ENCODE measurements around the gene NRG3. TPM values are rescaled to one million over a fixed set of nuclear protein-coding genes. Genes with fewer than 3 reads are reported as not detected.

The NRG3 gene
- total RNA-seq, 1 experiment from 2014 or later, result 0.66 TPM

DNA sequence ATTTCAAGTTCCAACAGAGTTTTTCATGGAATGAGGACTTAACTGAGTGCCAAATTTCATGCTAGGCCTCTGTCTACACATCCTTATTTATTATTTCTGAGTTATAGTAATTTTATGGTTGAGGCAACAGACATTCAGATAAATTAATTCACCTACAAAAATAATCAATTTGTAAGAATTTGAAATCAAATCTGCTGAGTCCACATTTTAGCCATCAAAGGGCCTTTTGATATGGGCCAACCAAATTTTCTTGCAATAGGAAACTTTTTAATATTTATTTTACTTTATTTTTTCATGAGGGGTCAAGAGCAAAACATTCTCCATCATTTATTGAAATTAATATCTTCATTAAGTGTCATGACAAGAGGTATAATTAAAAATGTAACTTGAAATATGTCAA lies 875.5 kb downstream of the NRG3 start:
- H3K27ac Mint-ChIP-seq (ENCODE audit: unreplicated experiment), result no peak overlapping the region
- no peaks in the 10 kb centered on the region for H3K9me3 Mint-ChIP-seq (ENCODE audit: unreplicated experiment)
- no peaks in the 10 kb centered on the region for H3K36me3 Mint-ChIP-seq (ENCODE audit: insufficient read depth, unreplicated experiment)
- H3K4me1 Mint-ChIP-seq (ENCODE audit: low read depth, unreplicated experiment), result no peaks in the 10 kb centered on the region
- DNase-seq, result no peak
- intact Hi-C loops (cut with micrococcal nuclease; ENCODE audit: unreplicated experiment), result no loop called here
- TF ChIP-seq, protein P1, sequence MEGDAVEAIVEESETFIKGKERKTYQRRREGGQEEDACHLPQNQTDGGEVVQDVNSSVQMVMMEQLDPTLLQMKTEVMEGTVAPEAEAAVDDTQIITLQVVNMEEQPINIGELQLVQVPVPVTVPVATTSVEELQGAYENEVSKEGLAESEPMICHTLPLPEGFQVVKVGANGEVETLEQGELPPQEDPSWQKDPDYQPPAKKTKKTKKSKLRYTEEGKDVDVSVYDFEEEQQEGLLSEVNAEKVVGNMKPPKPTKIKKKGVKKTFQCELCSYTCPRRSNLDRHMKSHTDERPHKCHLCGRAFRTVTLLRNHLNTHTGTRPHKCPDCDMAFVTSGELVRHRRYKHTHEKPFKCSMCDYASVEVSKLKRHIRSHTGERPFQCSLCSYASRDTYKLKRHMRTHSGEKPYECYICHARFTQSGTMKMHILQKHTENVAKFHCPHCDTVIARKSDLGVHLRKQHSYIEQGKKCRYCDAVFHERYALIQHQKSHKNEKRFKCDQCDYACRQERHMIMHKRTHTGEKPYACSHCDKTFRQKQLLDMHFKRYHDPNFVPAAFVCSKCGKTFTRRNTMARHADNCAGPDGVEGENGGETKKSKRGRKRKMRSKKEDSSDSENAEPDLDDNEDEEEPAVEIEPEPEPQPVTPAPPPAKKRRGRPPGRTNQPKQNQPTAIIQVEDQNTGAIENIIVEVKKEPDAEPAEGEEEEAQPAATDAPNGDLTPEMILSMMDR (IDR thresholded peaks at IDR 0.05; ENCODE audit: insufficient read depth in 1 of 2, low read depth in 1 of 2, low read length in 1 of 2, severe bottlenecking in 1 of 2, unreplicated experiment in 1 of 2), result no peak
- Histone ChIP-seq H3K36me3 (ENCODE audit: control insufficient read depth, insufficient read depth, low read length) (no peaks in the 10 kb centered on the region), H3K9me3 (no peaks in the 10 kb centered on the region), H3K27me3 (replicated peaks; ENCODE audit: control insufficient read depth, insufficient read depth, low read length) (no peaks in the 10 kb centered on the region), H3K4me1 (no peaks in the 10 kb centered on the region), H3K4me3 (ENCODE audit: low read depth, low read length) (no peak overlapping the region)
- H3K4me3 Mint-ChIP-seq (ENCODE audit: unreplicated experiment), result no peak overlapping the region
- H3K27me3 Mint-ChIP-seq (ENCODE audit: insufficient read depth, unreplicated experiment), result no peaks in the 10 kb centered on the region
- no TSS peak for BruUV-seq (replicated peaks)
- POLR2A ChIA-PET, result no interaction called here
- CTCF ChIA-PET, result no interaction called here

DNA sequence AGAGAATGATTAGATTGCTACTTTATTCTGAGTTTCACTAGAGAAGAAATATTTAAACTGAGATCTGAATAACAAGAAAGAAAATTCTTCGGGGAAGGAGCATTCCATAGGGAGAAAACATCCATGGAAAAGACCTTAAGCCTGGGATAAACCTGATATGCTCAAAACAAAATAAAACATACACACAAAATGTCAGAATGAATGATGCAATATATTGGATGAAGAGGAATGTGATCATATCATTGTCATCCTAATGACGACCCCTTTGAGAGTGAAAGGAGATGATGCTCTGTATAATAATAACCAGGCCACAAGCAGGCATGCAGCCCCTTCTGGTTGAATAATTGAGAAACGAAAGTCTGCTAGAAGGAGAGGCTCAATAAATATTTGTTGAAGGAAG lies 882.4 kb downstream of the NRG3 start:
- no peaks in the 10 kb centered on the region for H3K36me3 Mint-ChIP-seq (ENCODE audit: insufficient read depth, unreplicated experiment)
- no peaks in the 10 kb centered on the region for H3K27me3 Mint-ChIP-seq (ENCODE audit: insufficient read depth, unreplicated experiment)
- TF ChIP-seq, protein P1 (IDR thresholded peaks at IDR 0.05; ENCODE audit: insufficient read depth in 1 of 2, low read depth in 1 of 2, low read length in 1 of 2, severe bottlenecking in 1 of 2, unreplicated experiment in 1 of 2), result no peak
- Histone ChIP-seq H3K9me3 (no peaks in the 10 kb centered on the region), H3K4me3 (ENCODE audit: low read depth, low read length) (no peak overlapping the region), H3K4me1 (no peaks in the 10 kb centered on the region; the same call in 1 of the 2 replicates), H3K27me3 (replicated peaks; ENCODE audit: control insufficient read depth, insufficient read depth, low read length) (no peaks in the 10 kb centered on the region), H3K36me3 (ENCODE audit: control insufficient read depth, insufficient read depth, low read length) (no peaks in the 10 kb centered on the region)
- H3K4me1 Mint-ChIP-seq (ENCODE audit: low read depth, unreplicated experiment), result peaks cover 7% of the 10 kb centered on the region
- ChIA-PET CTCF (no interaction called here), POLR2A (no interaction called here)
- no TSS peak for BruUV-seq (replicated peaks)
- no peak for DNase-seq
- no peak overlapping the region for H3K4me3 Mint-ChIP-seq (ENCODE audit: unreplicated experiment)
- no peak overlapping the region for H3K27ac Mint-ChIP-seq (ENCODE audit: unreplicated experiment)
- intact Hi-C loops (cut with micrococcal nuclease; ENCODE audit: unreplicated experiment), result no loop called here
- peaks cover 11% of the 10 kb centered on the region for H3K9me3 Mint-ChIP-seq (ENCODE audit: unreplicated experiment)

DNA sequence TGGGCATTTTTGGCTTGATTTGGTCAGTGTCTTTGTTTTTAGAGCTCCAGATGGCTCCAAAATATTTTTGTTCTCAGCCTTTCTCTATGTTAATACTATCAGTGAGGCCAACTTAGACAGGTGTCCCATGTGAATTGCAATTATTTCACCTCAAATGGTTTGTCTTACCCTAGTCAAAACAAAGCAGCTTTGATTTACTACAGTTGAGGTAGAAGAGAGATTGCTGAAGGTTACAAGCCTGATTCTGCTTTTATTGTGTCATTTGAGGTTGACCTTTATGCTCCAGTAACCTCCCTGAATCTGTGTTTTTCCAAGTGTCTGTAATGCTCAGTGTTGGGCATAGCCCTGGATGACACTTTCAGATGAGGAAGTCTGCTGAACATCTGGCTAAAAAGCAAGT lies 882.9 kb downstream of the NRG3 start:
- TF ChIP-seq, protein P1 (IDR thresholded peaks at IDR 0.05; ENCODE audit: insufficient read depth in 1 of 2, low read depth in 1 of 2, low read length in 1 of 2, severe bottlenecking in 1 of 2, unreplicated experiment in 1 of 2), result no peak
- BruUV-seq (replicated peaks), result no TSS peak
- DNase-seq, result no peak
- Histone ChIP-seq H3K4me3 (ENCODE audit: low read depth, low read length) (no peak overlapping the region), H3K27me3 (replicated peaks; ENCODE audit: control insufficient read depth, insufficient read depth, low read length) (no peaks in the 10 kb centered on the region), H3K9me3 (no peaks in the 10 kb centered on the region), H3K36me3 (ENCODE audit: control insufficient read depth, insufficient read depth, low read length) (no peaks in the 10 kb centered on the region), H3K4me1 (no peaks in the 10 kb centered on the region; the same call in 1 of the 2 replicates)
- no peaks in the 10 kb centered on the region for H3K36me3 Mint-ChIP-seq (ENCODE audit: insufficient read depth, unreplicated experiment)
- POLR2A ChIA-PET, result no interaction called here
- H3K4me1 Mint-ChIP-seq (ENCODE audit: low read depth, unreplicated experiment), result peaks cover 7% of the 10 kb centered on the region
- no peaks in the 10 kb centered on the region for H3K27me3 Mint-ChIP-seq (ENCODE audit: insufficient read depth, unreplicated experiment)
- intact Hi-C loops (cut with micrococcal nuclease; ENCODE audit: unreplicated experiment), result no loop called here
- H3K27ac Mint-ChIP-seq (ENCODE audit: unreplicated experiment), result no peak overlapping the region
- H3K9me3 Mint-ChIP-seq (ENCODE audit: unreplicated experiment), result peaks cover 11% of the 10 kb centered on the region
- H3K4me3 Mint-ChIP-seq (ENCODE audit: unreplicated experiment), result no peak overlapping the region
- CTCF ChIA-PET, result no interaction called here

Data from Caco-2 (cell line).